HG03280 (cell line): ENCODE measurements around the gene CARD10.
"Not testable (repeated sequence)": the region's sequence is repeated elsewhere in the genome, so short reads cannot be mapped to it uniquely, and the experiment has no call there.

Source experiments
- ATAC-seq: cut with Tn5 transposase; IDR thresholded peaks from one replicate; pipeline ENCODE4 v1.9.1; 2021; ENCODE audit warnings: mild to moderate bottlenecking, moderate library complexity; ENCODE audit not compliant: unreplicated experiment

CARD10 gene

DNA sequence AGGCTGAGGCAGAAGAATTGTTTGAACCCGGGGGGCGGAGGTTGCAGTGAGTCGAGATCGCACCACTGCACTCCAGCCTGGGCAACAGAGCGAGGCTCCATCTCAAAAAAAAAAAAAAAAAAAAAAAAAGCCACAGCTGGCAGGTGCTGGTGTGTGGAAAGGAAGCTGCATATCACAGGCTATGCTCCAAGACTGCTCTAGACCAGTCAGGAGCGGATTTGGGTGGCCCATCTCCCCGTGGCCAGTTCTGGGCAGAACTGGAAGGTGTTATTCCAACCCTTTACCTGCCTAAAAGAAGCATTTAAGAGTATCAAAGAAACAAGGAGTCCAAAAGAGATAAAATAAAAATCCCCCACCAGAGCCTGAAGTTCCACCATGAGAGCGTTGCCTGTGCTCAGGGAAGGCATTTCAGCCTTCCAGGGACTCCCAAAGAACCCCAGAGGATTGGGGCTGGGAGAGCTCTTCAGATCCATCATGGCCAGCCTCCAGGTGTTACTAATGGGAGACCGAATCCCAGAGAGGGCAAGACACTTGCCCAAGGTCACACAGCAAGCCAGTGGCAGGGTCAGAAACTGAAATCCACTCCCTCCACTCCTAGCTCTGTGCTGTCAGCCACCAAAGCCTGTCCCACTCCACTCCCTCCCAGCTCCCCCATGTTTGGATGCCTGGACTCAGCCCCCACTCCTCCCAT, 47.3 kb downstream of the CARD10 start:
- ATAC-seq = no peak

DNA sequence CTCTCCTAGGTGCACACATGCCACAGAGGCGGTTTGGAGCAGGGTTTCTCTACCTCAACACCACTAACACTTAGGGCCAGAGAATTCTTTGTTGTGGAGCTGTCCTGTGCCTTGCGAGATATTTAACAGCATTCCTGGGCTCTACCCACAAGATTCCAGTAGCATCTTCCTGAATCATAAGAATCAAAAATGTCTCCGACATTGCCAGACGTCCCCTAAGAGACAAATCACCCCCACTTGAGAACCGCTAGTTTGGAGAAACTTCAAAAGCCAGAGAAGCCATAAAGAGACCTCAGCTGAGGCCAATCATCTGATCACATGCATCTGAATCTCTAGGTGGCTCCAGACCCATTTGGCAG, 49.1 kb downstream of the CARD10 start:
- no peak for ATAC-seq

DNA sequence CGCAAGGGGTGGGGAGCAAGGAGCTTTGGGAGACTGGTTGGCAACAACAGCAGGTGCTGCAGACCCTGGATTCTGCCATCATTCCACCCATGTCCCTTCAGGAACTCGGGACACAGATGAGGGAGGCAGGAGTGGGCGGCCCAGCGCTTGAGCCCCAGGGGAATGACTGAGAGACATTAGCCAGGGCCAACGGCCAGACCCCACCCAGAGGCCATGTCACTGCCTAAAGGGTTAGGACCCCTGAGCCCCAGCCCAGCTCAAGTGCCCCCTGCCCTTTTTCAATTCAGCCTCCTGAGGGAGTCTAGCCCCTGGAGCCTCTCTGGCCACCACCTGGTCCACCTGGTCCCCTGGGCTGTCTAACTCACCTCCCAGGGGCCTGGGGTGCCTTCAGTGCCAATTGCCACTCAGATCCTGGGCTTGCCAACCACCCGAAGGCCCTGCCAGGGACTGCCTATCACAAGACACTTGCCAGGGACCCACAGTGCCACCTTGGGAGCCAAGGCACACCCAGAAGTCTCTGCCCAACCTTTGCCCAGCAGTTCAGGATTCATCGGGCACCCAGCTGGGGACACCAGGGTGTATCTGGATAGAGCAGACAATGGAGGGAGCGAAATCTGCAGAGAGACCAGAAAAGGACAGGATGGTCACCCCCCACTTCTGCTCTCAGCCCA, 49.7 kb downstream of the CARD10 start:
- no peak for ATAC-seq

GRCh38 chr22:37468201-37468695, 51.0 kb downstream of the CARD10 start:
- not testable (repeated sequence) for ATAC-seq

DNA sequence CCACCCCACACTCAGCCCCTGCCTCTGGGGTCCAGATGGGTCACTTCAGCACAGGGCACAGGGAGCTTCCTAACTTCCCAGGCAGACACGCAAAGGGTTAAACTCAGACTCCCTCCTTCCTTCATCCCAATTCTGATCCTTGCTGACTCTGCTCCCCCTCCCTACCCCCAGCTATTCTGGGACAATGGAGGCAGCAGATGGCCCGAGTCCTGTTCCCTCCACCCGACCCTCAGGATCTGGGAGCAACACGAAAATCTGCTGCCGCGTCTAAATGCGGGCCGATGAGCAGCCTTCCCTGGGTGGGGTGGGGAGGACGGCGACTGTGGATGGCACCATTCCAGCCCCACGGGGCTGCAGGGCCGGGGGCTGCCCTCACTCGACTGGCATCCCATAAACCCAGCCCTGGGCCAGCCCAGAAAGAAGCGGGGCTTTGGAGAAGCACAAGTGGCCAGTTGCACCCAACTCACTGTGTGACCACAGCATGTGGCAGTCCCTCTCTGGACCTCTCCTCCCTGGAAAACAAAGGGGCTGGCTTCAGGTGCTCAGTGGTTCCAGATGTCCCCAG, 51.7 kb downstream of the CARD10 start:
- no peak for ATAC-seq

DNA sequence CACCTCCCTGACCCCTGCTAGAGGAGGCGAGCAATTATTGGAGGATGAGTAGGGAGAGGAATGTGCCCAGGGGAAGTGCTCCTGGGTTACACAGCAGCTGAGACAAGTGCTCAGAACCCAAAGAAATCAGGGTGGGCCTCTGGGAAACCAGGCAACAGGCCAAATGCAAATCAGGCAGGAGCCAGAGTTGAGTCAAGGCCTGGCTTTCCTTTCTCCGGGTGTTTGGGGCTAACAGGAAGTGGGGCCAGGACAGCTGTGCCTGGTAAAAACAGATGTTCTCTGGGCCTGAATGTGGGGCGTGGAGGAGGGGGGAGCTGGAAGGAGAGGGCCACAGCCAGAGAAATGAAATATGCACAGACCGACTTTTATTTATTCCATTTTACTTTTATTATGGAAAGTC, 55.0 kb downstream of the CARD10 start:
- ATAC-seq = no peak

DNA sequence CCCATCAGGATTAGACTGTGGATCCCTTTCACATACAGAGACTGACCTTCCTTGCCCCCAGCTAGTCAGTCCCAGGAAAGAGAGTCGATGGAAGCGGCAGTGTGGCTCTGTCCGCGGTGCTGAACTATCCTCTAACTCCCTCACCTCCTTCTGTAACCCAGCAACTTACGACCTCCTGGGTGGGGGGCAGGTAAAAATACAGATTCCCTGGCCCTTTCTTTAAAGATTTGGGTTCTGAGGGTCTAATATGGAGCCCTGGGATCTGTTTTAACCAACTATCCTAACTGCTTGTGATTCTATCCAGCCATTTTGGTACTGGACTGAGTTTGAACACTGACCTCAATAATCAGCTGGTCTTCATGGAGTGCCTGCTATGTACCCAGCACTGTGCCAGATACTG, 56.2 kb downstream of the CARD10 start:
- ATAC-seq = no peak

DNA sequence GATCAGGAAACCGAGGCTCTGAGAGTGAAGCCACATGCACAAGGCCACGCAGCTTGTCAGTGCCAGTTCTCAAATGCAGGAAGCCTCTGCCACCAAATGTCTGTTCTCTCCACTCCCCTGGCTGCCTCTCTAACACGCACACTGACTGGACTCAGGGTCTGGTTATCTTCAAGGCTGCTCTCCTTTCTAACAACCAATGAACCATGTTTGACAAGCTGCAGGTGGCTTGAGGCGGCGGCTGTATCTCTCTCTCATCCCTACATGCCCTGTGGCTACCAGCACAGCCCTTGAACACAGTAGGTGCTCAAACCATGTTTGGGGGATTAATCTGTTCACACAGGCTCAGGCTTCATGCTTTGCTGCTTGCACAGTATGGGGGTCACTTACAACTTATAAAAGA, 56.8 kb downstream of the CARD10 start:
- ATAC-seq = no peak

GRCh38 chr22:37461961-37462360, 57.3 kb downstream of the CARD10 start:
- ATAC-seq = no peak

GRCh38 chr22:37460684-37461083, 58.5 kb downstream of the CARD10 start:
- no peak for ATAC-seq

DNA sequence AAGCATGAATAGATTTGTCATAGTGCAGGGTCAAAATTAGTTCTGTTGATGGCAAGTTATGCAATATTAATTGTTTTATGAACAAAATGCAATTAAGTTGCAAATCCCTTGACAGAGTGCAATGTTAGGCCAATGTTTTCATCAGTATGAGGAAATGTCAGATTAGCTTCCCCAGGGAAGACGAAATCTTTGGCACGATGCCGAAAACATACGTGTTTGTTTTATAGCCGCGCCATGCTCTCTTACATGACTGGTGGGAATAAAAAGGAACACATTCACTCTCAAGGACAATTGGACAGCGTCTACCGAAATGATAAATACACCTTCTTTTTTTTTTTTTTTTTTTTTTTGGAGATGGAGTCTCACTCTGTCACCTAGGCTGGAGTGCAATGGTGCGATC, 60.0 kb downstream of the CARD10 start:
- ATAC-seq = no peak

DNA sequence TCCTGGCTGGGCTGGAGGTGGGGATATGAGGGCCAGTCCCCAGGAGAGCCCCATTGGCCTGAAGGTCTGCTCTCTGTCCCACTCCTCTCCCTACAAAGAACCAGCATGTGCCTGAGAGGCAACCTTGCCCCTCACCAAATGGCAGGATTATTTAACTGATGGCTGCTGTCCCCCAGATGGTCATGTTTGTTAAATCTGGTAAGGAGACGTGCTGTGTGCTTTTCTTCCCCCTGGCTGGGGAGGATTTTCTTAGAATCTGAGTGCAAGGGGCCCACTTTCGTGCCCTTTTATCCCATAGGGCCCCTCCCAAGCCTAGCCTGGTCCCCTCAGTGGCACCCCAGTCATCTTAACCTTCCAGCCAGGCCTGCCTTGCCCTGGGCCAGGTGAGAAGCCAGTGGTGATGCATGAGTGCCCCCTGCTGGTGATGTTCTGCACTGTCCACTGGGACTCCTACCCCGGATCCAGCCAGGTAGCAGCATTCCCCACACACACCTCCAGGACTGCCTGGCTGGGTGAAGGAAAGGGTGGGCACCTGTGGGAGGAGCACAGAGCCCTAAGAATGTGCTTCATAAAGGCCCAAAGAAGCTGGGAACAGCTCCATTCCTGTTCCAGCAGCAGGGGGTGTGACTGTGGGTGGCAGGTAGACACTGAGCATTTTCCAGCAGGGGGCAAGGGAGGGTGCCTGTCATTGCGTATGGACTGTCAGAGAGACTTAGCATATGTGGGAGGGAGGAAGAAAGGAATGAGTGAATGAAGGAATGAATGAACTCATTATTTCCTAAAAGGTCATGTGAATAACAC, 61.9 kb downstream of the CARD10 start:
- peak; percentile 55 for ATAC-seq

GRCh38 chr22:37456346-37456745, 62.9 kb downstream of the CARD10 start:
- ATAC-seq = no peak

DNA sequence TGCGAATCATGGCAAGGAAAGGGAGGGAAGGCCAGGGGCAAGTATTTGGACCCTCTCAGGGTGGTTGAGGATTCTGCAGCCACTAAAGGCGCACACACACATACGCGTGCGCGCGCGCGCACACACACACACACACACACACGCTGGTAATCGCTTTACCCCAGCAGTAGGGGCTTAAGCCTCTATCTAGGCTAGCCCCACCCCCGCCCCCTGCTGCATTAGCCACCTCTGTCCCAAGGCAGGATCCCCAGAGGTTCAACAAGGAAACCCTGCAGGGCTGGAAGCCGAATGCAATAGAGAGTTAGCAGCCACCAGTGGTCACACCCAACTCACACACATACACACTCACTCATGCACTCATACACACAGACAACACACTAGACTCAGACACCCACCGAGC, 63.3 kb downstream of the CARD10 start:
- no peak for ATAC-seq

GRCh38 chr22:37454857-37455686, 64.1 kb downstream of the CARD10 start:
- no peak for ATAC-seq

GRCh38 chr22:37453696-37454095, 65.5 kb downstream of the CARD10 start:
- ATAC-seq = no peak

- ATAC-seq = no peak
These were observed 68.0 kb downstream of the CARD10 start for GRCh38 chr22:37451218-37451617.

GRCh38 chr22:37449331-37450001, 69.7 kb downstream of the CARD10 start:
- ATAC-seq = no peak

- no peak for ATAC-seq
These were observed 70.6 kb downstream of the CARD10 start for GRCh38 chr22:37448516-37449127.

DNA sequence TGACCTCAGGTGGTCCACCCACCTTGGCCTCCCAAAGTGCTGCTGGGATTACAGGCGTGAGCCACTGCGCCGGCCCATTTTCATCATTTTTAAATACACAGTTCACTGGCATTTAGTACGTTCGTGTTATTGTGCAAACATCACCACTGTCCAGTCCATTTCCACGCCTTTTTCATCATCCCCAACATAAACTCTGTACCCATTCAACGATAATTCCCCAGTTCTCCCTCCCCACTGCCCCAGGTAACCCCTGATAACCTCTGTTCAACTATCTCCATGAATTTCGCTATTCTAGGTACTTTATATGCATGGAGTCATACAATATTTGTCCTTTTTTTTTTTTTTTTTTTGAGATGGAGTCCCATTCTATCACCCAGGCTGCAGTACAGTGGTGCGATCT, 73.7 kb downstream of the CARD10 start:
- no peak for ATAC-seq
